Activated CD8-positive, alpha-beta memory T cell treated with anti-CD3 and anti-CD28 coated beads, Interleukin-2, amount 50 U/mL, for 48 hours (primary cell): ENCODE data around the gene CSF2.

Experiments used
- DNase-seq: peaks from one replicate; pipeline ENCODE4 v3.0.0-alpha.2; 2020

The CSF2 gene

DNA sequence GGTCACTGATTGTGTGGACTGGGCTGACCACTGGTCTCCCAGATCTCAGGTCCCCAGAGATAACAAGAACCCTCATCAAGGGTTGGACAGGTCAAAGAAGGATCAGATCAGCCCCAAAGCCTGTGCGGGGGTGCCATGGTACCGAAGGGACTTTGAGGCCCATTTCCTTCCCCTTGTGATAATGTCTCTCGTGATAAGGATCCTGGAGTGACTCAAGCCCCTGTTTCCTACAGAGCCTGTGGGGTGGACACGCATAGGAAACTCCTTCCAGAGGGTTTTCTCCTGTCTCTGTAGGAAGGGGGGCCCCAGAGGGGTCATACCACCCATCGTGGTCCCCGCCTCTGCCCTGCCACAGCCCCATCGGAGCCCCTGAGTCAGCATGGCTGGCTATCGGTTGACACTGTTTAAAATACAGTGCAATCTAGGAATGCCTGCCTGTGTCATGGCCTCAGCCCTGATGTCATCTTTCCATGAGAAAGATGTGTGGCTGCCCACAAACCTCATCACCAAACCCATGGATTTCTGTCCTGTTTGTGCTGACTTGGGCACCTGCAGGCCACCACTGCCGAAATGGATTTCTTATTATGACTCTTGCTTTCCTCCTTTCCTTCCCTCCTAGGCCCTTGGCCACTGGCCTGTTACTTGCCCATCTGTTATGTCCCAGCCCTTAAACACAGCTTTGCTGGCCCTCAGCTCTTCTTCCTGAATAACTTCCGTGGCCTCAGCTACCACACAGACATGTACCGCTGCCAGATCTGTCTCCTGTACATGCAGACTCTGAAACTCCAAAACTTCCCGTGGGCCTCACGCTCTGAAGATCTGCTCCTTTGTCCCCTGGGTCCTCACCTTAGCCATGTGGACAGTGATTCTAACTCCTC, 2.9 kb upstream of the CSF2 start:
- DNase-seq: no peak

DNA sequence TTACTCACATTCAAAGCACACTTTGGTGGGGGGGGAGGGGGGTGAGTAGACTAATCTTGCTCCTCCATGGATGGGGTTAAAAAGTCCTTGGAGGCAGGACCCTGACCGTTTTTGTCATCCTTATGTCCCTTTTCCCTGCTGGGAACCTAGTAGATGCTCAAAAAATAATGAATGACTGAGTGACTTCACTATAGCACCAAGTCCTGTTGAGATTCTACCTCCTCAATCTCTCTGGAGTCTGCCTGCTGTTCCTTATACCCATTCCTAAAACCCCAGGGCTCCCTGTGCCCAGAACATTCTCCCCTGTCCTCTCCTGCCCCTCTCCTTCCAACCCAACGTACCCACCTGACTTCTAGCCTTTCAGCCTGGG, 2.3 kb upstream of the CSF2 start:
- no peak for DNase-seq

DNA sequence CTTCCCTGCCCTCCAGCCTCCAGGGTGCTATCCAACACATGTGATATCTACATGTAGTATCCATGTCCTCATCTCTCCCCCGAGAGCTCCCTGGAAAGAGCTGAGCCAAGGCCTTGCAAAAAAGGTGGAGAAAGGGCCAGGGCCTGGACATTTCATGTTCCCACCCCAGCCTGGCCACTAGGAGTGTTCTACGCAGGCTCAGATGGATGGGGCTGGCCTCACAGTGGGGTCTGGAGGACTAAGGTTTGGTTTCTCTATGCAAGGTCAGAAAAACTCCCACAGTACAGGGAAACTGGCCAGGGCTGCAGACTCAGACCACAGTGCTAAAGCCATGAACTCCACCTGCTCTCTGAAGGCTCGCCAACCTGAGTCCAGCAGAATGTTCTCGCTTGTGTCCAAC, 1.5 kb upstream of the CSF2 start:
- DNase-seq: no peak

DNA sequence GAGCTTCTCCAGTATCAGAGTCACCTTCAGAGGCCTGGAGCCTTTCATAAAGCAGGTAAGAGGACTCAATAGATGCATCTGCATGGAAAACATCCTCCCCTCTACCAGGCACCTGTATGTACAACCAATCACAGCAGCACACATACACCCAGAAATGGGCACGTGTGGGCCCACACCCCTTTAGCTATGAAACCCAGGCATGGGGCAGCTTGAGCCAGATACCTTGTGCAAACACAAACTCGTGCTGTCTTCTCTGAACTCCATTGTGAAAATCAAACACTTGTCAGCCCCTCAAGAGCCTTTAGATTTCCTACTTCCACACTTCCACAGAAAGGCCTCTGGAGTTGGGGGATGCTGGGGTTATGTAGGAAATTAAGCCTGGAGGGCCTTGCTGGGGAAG, 1.1 kb upstream of the CSF2 start:
- no peak for DNase-seq

DNA sequence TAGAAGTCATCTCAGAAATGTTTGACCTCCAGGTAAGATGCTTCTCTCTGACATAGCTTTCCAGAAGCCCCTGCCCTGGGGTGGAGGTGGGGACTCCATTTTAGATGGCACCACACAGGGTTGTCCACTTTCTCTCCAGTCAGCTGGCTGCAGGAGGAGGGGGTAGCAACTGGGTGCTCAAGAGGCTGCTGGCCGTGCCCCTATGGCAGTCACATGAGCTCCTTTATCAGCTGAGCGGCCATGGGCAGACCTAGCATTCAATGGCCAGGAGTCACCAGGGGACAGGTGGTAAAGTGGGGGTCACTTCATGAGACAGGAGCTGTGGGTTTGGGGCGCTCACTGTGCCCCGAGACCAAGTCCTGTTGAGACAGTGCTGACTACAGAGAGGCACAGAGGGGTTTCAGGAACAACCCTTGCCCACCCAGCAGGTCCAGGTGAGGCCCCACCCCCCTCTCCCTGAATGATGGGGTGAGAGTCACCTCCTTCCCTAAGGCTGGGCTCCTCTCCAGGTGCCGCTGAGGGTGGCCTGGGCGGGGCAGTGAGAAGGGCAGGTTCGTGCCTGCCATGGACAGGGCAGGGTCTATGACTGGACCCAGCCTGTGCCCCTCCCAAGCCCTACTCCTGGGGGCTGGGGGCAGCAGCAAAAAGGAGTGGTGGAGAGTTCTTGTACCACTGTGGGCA, 642 bp downstream of the CSF2 start:
- no peak for DNase-seq

DNA sequence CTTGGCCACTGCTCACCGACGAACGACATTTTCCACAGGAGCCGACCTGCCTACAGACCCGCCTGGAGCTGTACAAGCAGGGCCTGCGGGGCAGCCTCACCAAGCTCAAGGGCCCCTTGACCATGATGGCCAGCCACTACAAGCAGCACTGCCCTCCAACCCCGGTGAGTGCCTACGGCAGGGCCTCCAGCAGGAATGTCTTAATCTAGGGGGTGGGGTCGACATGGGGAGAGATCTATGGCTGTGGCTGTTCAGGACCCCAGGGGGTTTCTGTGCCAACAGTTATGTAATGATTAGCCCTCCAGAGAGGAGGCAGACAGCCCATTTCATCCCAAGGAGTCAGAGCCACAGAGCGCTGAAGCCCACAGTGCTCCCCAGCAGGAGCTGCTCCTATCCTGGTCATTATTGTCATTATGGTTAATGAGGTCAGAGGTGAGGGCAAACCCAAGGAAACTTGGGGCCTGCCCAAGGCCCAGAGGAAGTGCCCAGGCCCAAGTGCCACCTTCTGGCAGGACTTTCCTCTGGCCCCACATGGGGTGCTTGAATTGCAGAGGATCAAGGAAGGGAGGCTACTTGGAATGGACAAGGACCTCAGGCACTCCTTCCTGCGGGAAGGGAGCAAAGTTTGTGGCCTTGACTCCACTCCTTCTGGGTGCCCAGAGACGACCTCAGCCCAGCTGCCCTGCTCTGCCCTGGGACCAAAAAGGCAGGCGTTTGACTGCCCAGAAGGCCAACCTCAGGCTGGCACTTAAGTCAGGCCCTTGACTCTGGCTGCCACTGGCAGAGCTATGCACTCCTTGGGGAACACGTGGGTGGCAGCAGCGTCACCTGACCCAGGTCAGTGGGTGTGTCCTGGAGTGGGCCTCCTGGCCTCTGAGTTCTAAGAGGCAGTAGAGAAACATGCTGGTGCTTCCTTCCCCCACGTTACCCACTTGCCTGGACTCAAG, 1.5 kb downstream of the CSF2 start:
- DNase-seq: no peak

DNA sequence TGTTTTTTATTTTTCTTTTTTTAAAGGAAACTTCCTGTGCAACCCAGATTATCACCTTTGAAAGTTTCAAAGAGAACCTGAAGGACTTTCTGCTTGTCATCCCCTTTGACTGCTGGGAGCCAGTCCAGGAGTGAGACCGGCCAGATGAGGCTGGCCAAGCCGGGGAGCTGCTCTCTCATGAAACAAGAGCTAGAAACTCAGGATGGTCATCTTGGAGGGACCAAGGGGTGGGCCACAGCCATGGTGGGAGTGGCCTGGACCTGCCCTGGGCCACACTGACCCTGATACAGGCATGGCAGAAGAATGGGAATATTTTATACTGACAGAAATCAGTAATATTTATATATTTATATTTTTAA, 2.1 kb downstream of the CSF2 start:
- DNase-seq: no peak

DNA sequence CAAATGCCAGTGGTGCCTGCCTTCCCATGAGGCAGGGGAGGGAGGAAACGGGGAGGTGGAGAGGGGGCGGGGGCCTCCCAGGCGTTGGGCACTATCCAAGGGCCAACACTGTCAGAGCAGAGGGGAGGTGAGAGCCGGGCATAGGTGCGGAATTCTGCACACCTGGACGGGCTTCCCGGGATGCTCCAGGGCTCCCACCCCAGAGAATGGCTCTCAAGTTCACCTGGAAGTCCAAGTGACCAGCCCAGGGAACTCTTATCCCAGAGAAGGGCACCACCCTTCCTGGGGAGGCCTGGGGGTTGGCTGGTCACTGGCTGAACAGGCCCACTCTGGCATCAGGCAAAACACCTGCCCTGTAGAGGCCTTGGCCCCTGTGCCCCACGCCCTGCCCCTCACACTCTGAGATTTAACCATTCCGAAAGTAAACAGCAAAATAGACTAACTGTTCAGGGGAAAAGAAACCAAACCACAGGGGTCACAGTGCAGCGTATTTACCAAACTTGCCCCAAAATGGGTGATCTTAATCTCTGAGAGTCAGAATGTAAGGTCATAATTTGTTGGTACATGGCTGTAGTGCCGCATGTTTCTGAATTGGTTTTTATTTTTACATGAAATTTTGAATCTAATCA, 2.7 kb downstream of the CSF2 start:
- no peak for DNase-seq

DNA sequence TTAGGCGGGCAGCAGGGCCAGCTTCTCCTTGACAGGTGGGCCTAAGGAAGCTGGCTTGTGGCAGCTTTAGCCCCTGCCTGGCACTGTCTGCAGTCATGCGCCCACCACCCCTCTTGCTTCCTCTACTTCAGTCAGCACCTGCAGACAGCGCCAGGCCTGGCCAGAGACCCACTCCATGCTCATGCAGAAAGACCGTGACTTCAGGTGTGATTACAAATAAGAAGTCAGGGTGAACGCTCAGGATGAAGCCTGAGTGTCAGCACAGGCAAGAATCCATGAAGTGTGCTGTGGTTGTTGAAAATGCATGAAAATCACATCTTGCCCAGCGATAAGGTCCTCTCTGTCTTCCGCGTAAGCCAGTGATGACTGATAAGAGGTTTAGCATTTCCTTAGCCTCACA, 3.4 kb downstream of the CSF2 start:
- DNase-seq: no peak

DNA sequence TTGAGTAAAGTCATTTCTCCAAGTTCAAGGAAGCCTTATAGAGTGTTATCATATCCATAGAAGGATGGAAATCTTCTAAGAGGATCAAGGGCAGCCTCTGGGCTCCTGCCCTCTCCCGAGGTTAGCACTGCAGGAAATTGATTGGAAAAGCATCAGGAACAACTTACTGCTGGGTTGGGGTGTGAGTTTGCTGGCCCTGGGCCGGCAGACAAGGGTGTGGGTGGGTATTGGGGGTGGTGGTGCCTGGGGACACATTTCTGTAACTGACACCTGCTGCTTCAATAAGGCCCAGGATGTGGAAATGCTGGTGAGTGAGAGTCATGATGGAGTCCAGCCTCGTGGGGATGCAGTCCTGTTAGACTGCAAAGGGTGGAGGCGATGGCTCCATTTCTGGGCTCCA, 5.5 kb downstream of the CSF2 start:
- DNase-seq: no peak

DNA sequence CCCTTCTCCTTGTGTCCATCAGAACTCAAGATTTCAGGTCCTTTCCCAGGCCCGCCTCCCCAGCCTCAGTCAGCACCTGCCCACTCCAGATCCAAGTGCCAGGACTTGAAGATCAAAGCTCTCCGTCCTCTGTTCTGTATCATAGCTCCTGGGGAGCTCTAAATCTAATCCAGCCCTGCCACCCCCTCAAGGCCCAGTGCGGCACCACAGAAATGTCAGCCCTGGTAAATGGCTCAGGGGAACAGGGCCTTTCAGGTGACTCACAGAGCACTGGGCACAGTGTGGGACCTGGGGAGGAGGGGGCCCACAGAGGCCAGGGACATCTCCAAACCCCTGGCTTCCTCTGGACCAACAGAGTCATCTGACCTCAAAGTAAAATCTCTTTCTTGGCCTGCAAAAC, 6.0 kb downstream of the CSF2 start:
- DNase-seq: no peak

DNA sequence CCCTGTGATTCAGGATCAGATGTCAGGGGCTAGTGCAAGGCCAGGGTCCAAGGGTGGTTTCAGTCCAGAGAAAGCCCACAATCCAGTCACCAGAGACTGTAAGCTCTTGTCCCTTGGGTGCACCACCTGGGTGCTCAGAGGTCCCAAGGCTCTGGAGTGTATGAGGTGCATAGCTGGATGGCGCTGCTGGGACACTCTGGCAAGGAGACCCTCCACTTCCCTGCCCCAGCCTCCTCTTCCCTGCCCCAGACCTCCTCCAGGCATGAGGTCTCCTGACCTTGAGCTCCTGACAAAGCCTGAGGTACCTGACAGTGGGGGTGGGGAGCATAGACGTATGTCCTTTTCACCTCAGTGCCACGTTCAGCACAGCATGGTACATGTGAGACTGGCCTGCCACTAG, 7.0 kb downstream of the CSF2 start:
- no peak for DNase-seq

DNA sequence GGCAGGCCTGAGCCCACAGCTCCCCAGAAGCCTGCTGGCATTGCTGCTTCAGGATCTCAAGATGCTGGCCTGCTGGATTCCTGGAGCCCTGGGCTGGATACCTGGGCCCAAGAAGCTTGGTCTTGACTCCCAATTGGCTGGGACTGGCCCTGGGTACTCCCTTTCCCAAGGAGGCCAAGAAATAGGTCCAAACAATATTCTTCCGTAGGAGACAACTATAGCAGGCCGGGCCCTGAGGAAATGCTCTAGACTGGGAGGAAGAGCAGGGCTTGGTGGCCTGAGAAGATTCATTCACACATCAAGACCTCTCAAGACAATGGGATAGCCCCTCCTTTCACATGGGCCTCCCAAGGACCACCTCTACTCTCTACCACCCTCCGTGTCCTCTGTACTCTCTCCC, 7.9 kb downstream of the CSF2 start:
- no peak for DNase-seq

DNA sequence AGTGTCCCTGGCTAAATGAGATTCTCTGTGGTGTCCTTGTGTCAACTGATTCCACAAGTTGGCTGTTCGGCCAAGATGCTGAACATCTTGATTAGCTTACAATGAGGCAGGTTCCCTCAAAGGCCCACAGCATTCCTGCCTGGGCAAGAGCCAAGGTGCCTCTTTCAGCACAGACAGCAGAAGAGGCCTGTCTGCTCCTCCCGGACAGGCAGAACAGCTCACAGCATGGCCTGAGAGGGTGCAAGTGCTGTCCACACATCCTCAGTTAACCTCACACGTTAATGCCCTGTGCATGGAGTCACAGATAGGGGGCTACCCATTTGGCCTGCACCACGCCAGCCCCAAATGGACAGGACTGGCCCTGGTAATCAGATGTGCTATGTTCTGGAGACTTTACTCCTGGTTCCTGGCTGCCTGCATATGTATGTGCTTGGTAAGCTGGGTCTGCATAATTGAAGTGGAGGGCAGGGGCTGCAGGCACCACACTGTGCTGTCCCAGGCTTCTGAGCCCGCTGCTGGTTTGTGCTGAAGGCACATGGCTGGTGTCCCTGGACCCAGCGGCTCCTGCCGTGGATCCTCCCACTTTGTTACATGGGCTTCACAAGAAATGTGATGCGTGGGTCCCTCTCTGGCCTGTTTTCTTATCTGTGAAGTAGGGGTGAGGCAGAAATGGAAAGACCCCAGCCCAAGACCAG, 8.9 kb downstream of the CSF2 start:
- no peak for DNase-seq

DNA sequence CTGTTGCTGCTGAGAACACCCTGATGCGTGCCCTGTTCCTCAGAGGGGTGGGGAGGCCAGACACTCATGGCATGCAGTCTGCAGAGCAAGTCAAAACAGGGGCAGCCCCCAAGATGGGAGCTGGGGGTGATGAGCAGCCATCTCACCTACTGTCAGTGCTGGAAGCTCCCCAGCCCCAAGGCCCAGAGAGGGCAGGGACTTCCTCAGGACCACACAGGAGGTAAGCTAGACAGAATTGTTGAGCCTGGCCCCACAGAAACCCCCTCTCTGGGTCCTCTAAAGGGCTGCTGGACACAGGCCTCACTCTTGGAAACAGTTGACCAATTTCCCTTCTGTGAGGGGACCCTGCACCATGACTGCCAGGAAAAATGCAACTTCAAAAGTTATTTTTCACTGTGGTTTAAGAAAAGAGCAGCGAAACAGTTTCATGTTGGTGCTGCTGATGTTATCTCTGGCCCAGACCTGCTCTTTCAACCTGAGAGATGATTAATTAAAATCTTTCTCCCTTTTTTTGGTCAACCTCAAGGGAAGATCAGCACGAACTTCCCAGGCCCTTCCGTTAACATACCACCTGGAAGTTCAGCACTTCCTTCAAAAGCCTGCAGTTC, 9.6 kb downstream of the CSF2 start:
- DNase-seq: no peak

DNA sequence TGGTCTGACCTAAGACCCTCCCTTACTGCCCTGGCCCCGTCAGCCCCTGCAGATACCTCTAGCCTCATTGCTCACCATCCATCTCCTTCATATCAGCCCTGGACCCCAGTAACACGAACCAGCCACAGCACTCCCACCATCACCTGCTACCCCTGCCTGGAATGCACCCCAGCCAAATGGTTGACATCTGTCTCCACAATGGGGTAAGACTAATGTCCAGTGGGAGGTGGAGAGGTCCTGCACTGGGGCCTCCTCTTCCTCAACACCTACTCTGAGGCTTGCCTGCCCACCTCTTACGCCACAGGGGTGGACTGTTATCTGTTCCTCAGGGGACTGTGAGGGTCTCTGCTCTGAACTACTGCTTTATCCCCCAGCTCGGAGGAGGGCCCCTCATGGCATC, 12.1 kb downstream of the CSF2 start:
- no peak for DNase-seq

DNA sequence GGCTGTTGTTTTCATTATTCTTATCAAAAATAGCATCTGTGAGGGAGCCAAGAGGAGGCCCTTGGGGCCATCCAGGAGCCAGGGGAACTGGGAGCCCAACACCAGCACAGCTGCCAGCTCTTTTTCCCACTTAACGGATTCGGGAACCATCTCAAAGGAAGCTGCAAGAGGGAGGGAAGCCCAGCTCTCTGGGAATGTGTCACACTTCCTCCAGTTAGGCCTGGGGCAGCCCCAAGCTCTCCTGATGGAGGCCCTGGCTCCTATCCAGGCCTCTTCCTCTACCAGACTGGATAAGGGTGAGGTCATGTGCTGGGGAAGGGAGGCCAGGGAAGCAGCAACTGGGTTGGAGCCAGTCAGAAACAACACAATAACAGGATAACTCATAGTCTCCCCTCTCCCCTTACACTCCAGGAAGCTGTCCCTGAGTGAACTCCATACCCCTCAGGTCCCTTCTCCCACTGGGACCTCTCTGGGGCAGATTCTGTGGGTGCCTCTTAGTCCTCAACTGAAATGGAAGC, 12.7 kb downstream of the CSF2 start:
- no peak for DNase-seq

DNA sequence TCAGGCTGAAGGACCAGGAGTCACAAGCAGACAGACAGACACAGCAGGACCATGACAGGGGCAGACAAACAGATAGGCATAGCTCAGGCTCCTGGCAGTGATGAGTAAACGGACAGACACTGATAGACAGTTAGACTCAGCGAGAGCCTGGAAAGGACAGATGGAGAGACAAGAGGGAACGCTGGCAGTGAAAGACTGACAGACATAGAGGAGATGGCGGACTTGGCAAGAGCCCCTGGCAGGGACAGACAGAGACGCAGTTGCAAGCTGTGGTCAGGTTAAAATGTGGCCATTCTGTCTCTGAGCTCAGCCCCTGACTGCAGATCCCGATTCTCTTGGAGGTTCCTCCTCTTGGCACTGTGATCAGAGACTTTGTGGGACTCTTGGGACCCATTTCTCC, 13.6 kb downstream of the CSF2 start:
- DNase-seq: no peak

DNA sequence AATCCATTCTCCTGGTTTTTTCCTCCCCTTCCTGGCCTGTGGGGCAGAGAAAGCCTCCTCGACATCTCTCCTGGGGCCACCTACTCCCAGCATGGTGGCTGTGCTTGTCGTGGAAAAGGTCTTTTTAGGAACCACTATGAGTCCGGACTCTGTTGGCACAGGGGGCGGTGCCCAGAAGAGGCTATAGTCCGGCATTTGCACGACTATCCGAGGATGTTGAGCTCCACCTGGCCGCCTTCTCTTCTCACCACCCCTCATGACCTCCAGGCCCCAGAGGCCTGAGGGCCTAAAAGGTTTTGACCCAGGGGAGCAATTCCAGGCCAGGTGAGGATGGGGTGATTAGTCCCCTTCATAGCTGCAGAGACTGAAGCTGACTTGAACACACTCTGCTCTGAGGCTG, 14.1 kb downstream of the CSF2 start:
- DNase-seq: no peak

DNA sequence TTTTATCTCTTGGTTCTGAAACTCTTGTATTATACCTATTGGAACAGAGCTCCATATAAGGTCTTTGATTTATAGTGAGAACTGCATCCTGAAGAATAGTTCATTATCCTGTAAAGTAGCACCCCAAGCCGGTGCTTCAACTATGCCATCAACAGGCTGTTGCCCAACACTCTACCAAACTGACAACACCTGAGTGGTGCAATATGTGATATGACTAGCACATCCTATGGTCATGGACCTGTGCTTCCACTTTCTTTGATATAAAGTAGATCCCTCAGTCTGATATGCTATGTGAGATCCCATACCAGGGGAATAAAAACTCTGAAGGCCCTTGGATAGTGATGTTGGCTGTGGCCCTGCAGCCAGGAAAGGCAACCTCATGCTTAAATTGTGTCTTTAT, 15.8 kb downstream of the CSF2 start:
- DNase-seq: no peak

DNA sequence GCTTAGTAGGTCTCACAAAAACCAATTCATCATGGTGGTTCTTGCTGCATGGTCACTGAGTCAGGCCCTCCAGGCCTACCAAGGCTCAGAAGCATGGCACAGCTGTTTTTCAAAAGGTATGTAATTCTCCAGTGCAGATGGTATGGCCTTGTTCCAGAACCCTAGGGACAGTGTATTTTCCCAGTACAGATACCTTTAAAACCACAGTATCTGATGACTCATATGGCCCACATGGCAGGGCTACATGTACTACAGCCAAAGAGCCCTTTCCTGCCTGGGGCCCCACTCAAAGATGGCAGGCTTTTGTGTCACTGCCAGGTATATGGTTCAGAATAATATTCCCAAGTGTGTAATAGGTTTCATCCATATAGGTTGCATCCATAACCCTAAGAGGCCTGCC, 16.5 kb downstream of the CSF2 start:
- no peak for DNase-seq

DNA sequence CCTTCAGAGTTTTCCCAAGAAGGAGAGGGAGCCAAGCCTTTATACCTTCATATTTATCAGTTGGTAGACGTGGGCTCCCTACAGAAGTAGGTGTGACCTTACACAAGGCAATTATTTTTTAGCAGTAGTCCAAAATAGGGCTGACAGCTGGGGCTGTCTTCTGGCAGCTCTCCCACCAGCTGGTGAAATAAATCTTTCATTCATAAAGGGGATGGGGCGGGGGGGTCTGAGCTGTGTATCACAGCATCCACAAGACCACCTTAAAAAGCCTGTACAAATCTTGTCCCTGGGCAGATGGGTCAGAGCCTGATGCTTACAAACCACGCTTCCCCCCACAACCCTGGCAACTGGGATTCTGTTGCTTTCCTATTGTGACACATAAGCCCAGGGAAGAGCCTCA, 19.7 kb downstream of the CSF2 start:
- peak; percentile 17 for DNase-seq
